ENCODE results near the gene SMG9. TPM values are rescaled to one million over a fixed set of nuclear protein-coding genes. Genes with fewer than 3 reads are reported as not detected.

The SMG9 gene
- total and polyA plus RNA-seq, 2 of the 13 experiments (the other 11 are each of a cell fraction or from before 2014, with no cell fraction given) = 16.1 to 18.7 TPM

DNA sequence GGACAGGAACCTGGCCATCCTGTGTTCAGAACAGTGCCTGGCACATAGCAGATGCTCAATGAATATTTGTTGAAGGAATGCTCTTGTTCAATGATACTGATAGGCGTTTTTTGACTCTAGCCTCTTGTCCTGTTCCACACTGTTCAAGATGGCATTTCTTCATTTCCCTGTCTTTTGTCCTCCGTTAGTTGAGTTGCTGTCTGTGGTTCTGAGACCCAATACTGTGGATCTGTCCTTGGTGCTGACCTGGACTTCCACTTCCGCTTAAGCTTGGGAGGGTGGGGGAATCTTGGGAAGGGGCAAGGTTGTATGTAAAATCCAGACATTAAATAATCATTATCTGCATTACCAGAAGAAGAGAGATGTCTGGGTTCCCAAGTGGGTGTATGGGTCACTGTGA lies 34.3 kb upstream of the SMG9 start (continued):
- TF ChIP-seq ASH2L (IDR thresholded peaks at IDR 0.05; ENCODE audit: insufficient read length, low read depth, low read length) = no peak
- TF ChIP-seq SALL1 (CRISPR knock-in tag; IDR thresholded peaks at IDR 0.05) = peak; percentile 58; the same call in 1 of the 2 replicates
- no peak for TF ChIP-seq ELF1 (CRISPR knock-in tag; IDR thresholded peaks at IDR 0.05)
- TF ChIP-seq TOE1 (CRISPR knock-in tag; IDR thresholded peaks at IDR 0.05) = no peak
- TF ChIP-seq NR2F1 (CRISPR knock-in tag; IDR thresholded peaks at IDR 0.05) = no peak
- TF ChIP-seq GABPB1 (CRISPR knock-in tag; IDR thresholded peaks at IDR 0.05) = peak; percentile 24; the same call in 1 of the 2 replicates
- peak; percentile 81; the same call in 1 of the 2 replicates for TF ChIP-seq ZNF720 (CRISPR knock-in tag; IDR thresholded peaks at IDR 0.05)
- TF ChIP-seq XBP1 (CRISPR knock-in tag; IDR thresholded peaks at IDR 0.05) = no peak
- no peak for TF ChIP-seq HNF4A (CRISPR knock-in tag; IDR thresholded peaks at IDR 0.05)
- peak in 1 of 2 experiments; percentile 75; a peak in 1 of 4 replicates for TF ChIP-seq KLF16 (CRISPR knock-in tag; IDR thresholded peaks at IDR 0.05)
- TF ChIP-seq PHB2 (IDR thresholded peaks at IDR 0.05; ENCODE audit: partially characterized antibody) = no peak
- TF ChIP-seq ZNF441 (CRISPR knock-in tag; IDR thresholded peaks at IDR 0.05; ENCODE audit: borderline replicate concordance) = peak; percentile 56; the same call in 1 of the 2 replicates
- TF ChIP-seq HMG20B (CRISPR knock-in tag; conservative IDR thresholded peaks at IDR 0.05) = peak; percentile 76; the same call in 1 of the 2 replicates
- TF ChIP-seq EZH2 (conservative IDR thresholded peaks at IDR 0.05; ENCODE audit: low read depth, low read length) = no peak
- no peak for TF ChIP-seq ZNF460 (CRISPR knock-in tag; IDR thresholded peaks at IDR 0.05; ENCODE audit: borderline replicate concordance)
- TF ChIP-seq DNMT3B (CRISPR knock-in tag; conservative IDR thresholded peaks at IDR 0.05) = 0 out of 2 replicates have a peak, but pooled peaks have one; percentile 57
- TF ChIP-seq, protein P1, sequence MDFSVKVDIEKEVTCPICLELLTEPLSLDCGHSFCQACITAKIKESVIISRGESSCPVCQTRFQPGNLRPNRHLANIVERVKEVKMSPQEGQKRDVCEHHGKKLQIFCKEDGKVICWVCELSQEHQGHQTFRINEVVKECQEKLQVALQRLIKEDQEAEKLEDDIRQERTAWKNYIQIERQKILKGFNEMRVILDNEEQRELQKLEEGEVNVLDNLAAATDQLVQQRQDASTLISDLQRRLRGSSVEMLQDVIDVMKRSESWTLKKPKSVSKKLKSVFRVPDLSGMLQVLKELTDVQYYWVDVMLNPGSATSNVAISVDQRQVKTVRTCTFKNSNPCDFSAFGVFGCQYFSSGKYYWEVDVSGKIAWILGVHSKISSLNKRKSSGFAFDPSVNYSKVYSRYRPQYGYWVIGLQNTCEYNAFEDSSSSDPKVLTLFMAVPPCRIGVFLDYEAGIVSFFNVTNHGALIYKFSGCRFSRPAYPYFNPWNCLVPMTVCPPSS (IDR thresholded peaks at IDR 0.05) = no peak
- TF ChIP-seq ZNF75D (CRISPR knock-in tag; IDR thresholded peaks at IDR 0.05; ENCODE audit: borderline replicate concordance) = peak; percentile 81; the same call in 1 of the 2 replicates
- no peak for TF ChIP-seq ZKSCAN5 (CRISPR knock-in tag; IDR thresholded peaks at IDR 0.05)
- TF ChIP-seq PCBP1 (IDR thresholded peaks at IDR 0.05; ENCODE audit: borderline replicate concordance, low read depth, low read length) = no peak
- TF ChIP-seq BORCS8-MEF2B (CRISPR knock-in tag; IDR thresholded peaks at IDR 0.05) = peak; percentile 83
- no peak for TF ChIP-seq TCF7L2 (IDR thresholded peaks at IDR 0.05; ENCODE audit: low read depth, low read length)
- 0 out of 2 replicates have a peak, but pooled peaks have one; percentile 14 for TF ChIP-seq RXRB (CRISPR knock-in tag; IDR thresholded peaks at IDR 0.05; ENCODE audit: borderline replicate concordance)
- TF ChIP-seq, protein P2, sequence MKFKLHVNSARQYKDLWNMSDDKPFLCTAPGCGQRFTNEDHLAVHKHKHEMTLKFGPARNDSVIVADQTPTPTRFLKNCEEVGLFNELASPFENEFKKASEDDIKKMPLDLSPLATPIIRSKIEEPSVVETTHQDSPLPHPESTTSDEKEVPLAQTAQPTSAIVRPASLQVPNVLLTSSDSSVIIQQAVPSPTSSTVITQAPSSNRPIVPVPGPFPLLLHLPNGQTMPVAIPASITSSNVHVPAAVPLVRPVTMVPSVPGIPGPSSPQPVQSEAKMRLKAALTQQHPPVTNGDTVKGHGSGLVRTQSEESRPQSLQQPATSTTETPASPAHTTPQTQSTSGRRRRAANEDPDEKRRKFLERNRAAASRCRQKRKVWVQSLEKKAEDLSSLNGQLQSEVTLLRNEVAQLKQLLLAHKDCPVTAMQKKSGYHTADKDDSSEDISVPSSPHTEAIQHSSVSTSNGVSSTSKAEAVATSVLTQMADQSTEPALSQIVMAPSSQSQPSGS (CRISPR knock-in tag; IDR thresholded peaks at IDR 0.05) = peak; percentile 37; the same call in 1 of the 2 replicates
- TF ChIP-seq, protein P3, sequence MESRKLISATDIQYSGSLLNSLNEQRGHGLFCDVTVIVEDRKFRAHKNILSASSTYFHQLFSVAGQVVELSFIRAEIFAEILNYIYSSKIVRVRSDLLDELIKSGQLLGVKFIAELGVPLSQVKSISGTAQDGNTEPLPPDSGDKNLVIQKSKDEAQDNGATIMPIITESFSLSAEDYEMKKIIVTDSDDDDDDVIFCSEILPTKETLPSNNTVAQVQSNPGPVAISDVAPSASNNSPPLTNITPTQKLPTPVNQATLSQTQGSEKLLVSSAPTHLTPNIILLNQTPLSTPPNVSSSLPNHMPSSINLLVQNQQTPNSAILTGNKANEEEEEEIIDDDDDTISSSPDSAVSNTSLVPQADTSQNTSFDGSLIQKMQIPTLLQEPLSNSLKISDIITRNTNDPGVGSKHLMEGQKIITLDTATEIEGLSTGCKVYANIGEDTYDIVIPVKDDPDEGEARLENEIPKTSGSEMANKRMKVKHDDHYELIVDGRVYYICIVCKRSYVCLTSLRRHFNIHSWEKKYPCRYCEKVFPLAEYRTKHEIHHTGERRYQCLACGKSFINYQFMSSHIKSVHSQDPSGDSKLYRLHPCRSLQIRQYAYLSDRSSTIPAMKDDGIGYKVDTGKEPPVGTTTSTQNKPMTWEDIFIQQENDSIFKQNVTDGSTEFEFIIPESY (CRISPR knock-in tag; IDR thresholded peaks at IDR 0.05) = no peak
- peak; percentile 38; the same call in 1 of the 2 replicates for TF ChIP-seq IRX3 (CRISPR knock-in tag; IDR thresholded peaks at IDR 0.05; ENCODE audit: borderline replicate concordance, low read depth)
- TF ChIP-seq CAMTA2 (CRISPR knock-in tag; IDR thresholded peaks at IDR 0.05; ENCODE audit: borderline replicate concordance) = no peak
- peak; percentile 47; the same call in 1 of the 2 replicates for TF ChIP-seq FOSL2 (CRISPR knock-in tag; IDR thresholded peaks at IDR 0.05)

All from HepG2 (cell line).